Muscle of leg (tissue), 11 donors: ENCODE data around the gene ADAMTS3. TPM values are rescaled to one million over a fixed set of nuclear protein-coding genes. Genes with fewer than 3 reads are reported as not detected.

Source experiments
- DNase-seq: peaks from one replicate; pipeline ENCODE4 v3.0.0; 2013
- H3K27ac ChIP-seq: one replicate; pipeline ENCODE4 v1.5.1; 2013; ENCODE audit warnings: mild to moderate bottlenecking, low read length, control low read depth
- H3K27me3 ChIP-seq: one replicate; pipeline ENCODE4 v1.6.1; 2013; ENCODE audit warnings: low read length; ENCODE audit not compliant: control insufficient read depth, insufficient read depth
- H3K36me3 ChIP-seq: one replicate; pipeline ENCODE4 v1.6.1; 2013; ENCODE audit warnings: low read length; ENCODE audit not compliant: control insufficient read depth, insufficient read depth
- H3K4me1 ChIP-seq: one replicate; pipeline ENCODE4 v1.6.1; 2013; ENCODE audit warnings: low read length; ENCODE audit not compliant: control insufficient read depth, insufficient read depth
- H3K4me3 ChIP-seq: one replicate; pipeline ENCODE4 v1.5.1; 2013; ENCODE audit warnings: low read length, control low read depth
- H3K9me3 ChIP-seq: replicated peaks from 2 replicates; pipeline ENCODE4 v1.6.1; 2013; ENCODE audit warnings: low read depth, low read length; ENCODE audit not compliant: control insufficient read depth
- WGBS: methylation state at CpG from one replicate; pipeline ENCODE4 v1.1.5; 2013; ENCODE audit warnings: missing lambda C conversion rate; ENCODE audit not compliant: insufficient coverage; 5-methylcytosine and 5-hydroxymethylcytosine counted together
- polyA plus RNA-seq, 8 donors: library from polyadenylated mRNA; unstranded; fragments of 120-200 nt; gene quantifications; one replicate each; pipeline versions ENCODE4 v1.2.1 to v1.2.3, GENCODE V29; 2013; ENCODE audit warnings: inconsistent platforms in 1 of 8, low replicate concordance in 1 of 8; ENCODE audit not compliant: insufficient read length in 8 of 8, insufficient read depth in 1 of 8
- total RNA-seq: library from RNA; stranded (reverse); fragments of 120-200 nt; gene quantifications from one replicate; pipeline ENCODE4 v1.2.4, GENCODE V29; 2013

Gene ADAMTS3
- total and polyA plus RNA-seq, 9 donors: 1.6 to 6.9 (median 3.7) TPM

- DNase-seq: peak; percentile 63
- Histone ChIP-seq H3K27ac (no peak overlapping the region), H3K36me3 (no peaks in the 10 kb centered on the region), H3K9me3 (no peaks in the 10 kb centered on the region), H3K4me3 (no peak overlapping the region), H3K4me1 (no peaks in the 10 kb centered on the region), H3K27me3 (no peaks in the 10 kb centered on the region)
- no CpG with 5 or more reads among the region's 1 CpG for WGBS
These were observed 84.0 kb downstream of the ADAMTS3 start for GRCh38 chr4:72484981-72485380.

GRCh38 chr4:72473434-72473900 lies 95.6 kb downstream of the ADAMTS3 start:
- Histone ChIP-seq H3K4me3 (no peak overlapping the region), H3K9me3 (no peaks in the 10 kb centered on the region), H3K27ac (no peak overlapping the region), H3K27me3 (no peaks in the 10 kb centered on the region), H3K4me1 (no peaks in the 10 kb centered on the region), H3K36me3 (no peaks in the 10 kb centered on the region)
- WGBS: no CpG with 5 or more reads among the region's 1 CpG
- DNase-seq: no peak

- Histone ChIP-seq H3K4me3 (no peak overlapping the region), H3K4me1 (no peaks in the 10 kb centered on the region), H3K27ac (no peak overlapping the region), H3K27me3 (no peaks in the 10 kb centered on the region), H3K36me3 (no peaks in the 10 kb centered on the region), H3K9me3 (no peaks in the 10 kb centered on the region)
- no CpG with 5 or more reads among the region's 2 CpGs for WGBS
- DNase-seq: no peak
These were observed 97.2 kb downstream of the ADAMTS3 start for GRCh38 chr4:72471816-72472215.

GRCh38 chr4:72468904-72469502 lies 100.0 kb downstream of the ADAMTS3 start:
- Histone ChIP-seq H3K27me3 (no peaks in the 10 kb centered on the region), H3K9me3 (no peaks in the 10 kb centered on the region), H3K4me3 (no peak overlapping the region), H3K36me3 (no peaks in the 10 kb centered on the region), H3K27ac (no peak overlapping the region), H3K4me1 (no peaks in the 10 kb centered on the region)
- WGBS: no CpG with 5 or more reads among the region's 1 CpG
- DNase-seq: peak; percentile 30

GRCh38 chr4:72467633-72468032 lies 101.4 kb downstream of the ADAMTS3 start:
- no peaks in the 10 kb centered on the region for H3K27me3 ChIP-seq
- no peaks in the 10 kb centered on the region for H3K9me3 ChIP-seq
- H3K4me1 ChIP-seq: no peaks in the 10 kb centered on the region
- no peaks in the 10 kb centered on the region for H3K36me3 ChIP-seq
- H3K4me3 ChIP-seq: no peak overlapping the region
- H3K27ac ChIP-seq: no peak overlapping the region
- DNase-seq: no peak

GRCh38 chr4:72463724-72464123 lies 105.3 kb downstream of the ADAMTS3 start:
- H3K4me1 ChIP-seq: no peaks in the 10 kb centered on the region
- DNase-seq: no peak
- no peak overlapping the region for H3K27ac ChIP-seq
- no peaks in the 10 kb centered on the region for H3K27me3 ChIP-seq
- no peaks in the 10 kb centered on the region for H3K9me3 ChIP-seq
- no peaks in the 10 kb centered on the region for H3K36me3 ChIP-seq
- WGBS: 55% methylated on average over 2 of the region's 3 CpGs
- no peak overlapping the region for H3K4me3 ChIP-seq

- no peaks in the 10 kb centered on the region for H3K36me3 ChIP-seq
- no peaks in the 10 kb centered on the region for H3K27me3 ChIP-seq
- no peak overlapping the region for H3K4me3 ChIP-seq
- WGBS: no CpG with 5 or more reads among the region's 3 CpGs
- no peak for DNase-seq
- no peaks in the 10 kb centered on the region for H3K4me1 ChIP-seq
- H3K9me3 ChIP-seq: no peaks in the 10 kb centered on the region
- H3K27ac ChIP-seq: no peak overlapping the region
These were observed 111.9 kb downstream of the ADAMTS3 start for GRCh38 chr4:72457158-72457557.

GRCh38 chr4:72451349-72451748 lies 117.7 kb downstream of the ADAMTS3 start:
- no peaks in the 10 kb centered on the region for H3K27me3 ChIP-seq
- no peaks in the 10 kb centered on the region for H3K36me3 ChIP-seq
- no peaks in the 10 kb centered on the region for H3K9me3 ChIP-seq
- WGBS: 28% methylated on average over 2 of the region's 3 CpGs
- DNase-seq: peak; percentile 86
- no peaks in the 10 kb centered on the region for H3K4me1 ChIP-seq
- no peak overlapping the region for H3K4me3 ChIP-seq
- peak overlapping the region; percentile 33 for H3K27ac ChIP-seq

- no peak for DNase-seq
- H3K27ac ChIP-seq: no peak overlapping the region
- 82% methylated on average over 1 of the region's 1 CpG for WGBS
- no peaks in the 10 kb centered on the region for H3K27me3 ChIP-seq
- no peak overlapping the region for H3K4me3 ChIP-seq
- H3K36me3 ChIP-seq: no peaks in the 10 kb centered on the region
- no peaks in the 10 kb centered on the region for H3K4me1 ChIP-seq
- no peaks in the 10 kb centered on the region for H3K9me3 ChIP-seq
These were observed 119.3 kb downstream of the ADAMTS3 start for GRCh38 chr4:72449705-72450104.

- no peak overlapping the region for H3K4me3 ChIP-seq
- no peak for DNase-seq
- H3K36me3 ChIP-seq: no peaks in the 10 kb centered on the region
- H3K27me3 ChIP-seq: no peaks in the 10 kb centered on the region
- no peaks in the 10 kb centered on the region for H3K9me3 ChIP-seq
- whole genome bisulfite sequencing: no CpG with 5 or more reads among the region's 4 CpGs
- no peak overlapping the region for H3K27ac ChIP-seq
- no peaks in the 10 kb centered on the region for H3K4me1 ChIP-seq
These were observed 120.8 kb downstream of the ADAMTS3 start for GRCh38 chr4:72448231-72448630.
